ENCODE results near the gene SLC17A7. TPM values are rescaled to one million over a fixed set of nuclear protein-coding genes. Genes with fewer than 3 reads are reported as not detected.

The SLC17A7 gene
- total RNA-seq, 2 experiments from 2014 or later, result 0.16 TPM; not detected in 1

DNA sequence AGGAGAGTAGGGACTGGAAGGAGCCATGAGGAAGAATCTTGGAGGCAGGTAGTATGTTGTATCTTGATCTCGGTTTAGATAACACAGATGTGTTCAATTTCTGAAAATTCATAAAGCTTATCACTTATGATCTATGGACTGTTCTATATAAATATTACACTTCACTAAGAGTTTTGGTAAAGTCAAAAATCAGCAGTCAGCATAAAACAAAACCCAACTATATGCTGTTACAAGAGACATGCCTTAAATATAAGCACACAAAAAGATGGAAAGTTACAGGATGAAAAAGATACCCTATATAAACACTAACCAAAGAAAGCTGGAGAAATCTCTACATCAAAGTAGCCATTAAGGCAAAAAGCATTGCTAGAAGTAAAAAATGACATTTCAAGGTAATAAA is 57.7 kb downstream of the SLC17A7 start:
- DNase-seq (no peak), ATAC-seq (no peak)
- peaks cover 5% of the 10 kb centered on the region for H3K27me3 Mint-ChIP-seq (ENCODE audit: low read depth)
- H3K36me3 Mint-ChIP-seq (ENCODE audit: low read depth), result no peaks in the 10 kb centered on the region
- ChIA-PET POLR2A (no interaction called here), CTCF (interaction anchor here (0.8 to 1.8 kb wide), 2 partner anchors 8 to 56 kb away, joined by 3 to 9 read pairs; no protein-coding TSS in a partner anchor)
- peaks cover 5% of the 10 kb centered on the region for H3K4me1 Mint-ChIP-seq (ENCODE audit: low read depth)
- H3K4me3 Mint-ChIP-seq, result no peak overlapping the region
- no peak overlapping the region for H3K27ac Mint-ChIP-seq
- H3K9me3 Mint-ChIP-seq (ENCODE audit: insufficient read depth), result peaks cover 9% of the 10 kb centered on the region

DNA sequence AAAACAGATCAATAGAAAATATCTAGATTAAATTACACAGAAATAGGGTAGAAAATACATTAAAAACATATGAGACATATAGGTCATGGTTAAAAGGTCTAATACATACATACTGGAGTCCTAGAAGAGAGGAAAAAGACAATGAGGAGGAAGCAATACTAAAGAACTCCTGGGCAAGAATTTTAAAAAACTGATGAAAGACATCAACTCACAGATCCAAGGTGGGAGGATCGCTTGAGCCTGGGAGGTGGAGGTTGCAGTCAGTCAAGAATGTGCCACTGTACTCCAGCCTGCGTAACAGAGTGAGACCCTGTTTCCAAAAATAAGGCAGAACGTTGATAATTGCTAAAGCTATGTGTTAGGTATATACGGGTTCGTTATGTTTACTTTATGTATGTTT is 58.7 kb downstream of the SLC17A7 start:
- Mint-ChIP-seq H3K9me3 (ENCODE audit: insufficient read depth) (peaks cover 9% of the 10 kb centered on the region), H3K36me3 (ENCODE audit: low read depth) (no peaks in the 10 kb centered on the region), H3K4me1 (ENCODE audit: low read depth) (peaks cover 2% of the 10 kb centered on the region), H3K4me3 (no peak overlapping the region), H3K27me3 (ENCODE audit: low read depth) (peaks cover 5% of the 10 kb centered on the region), H3K27ac (no peak overlapping the region)
- ChIA-PET POLR2A (no interaction called here), CTCF (interaction anchor here (1.8 kb wide), 1 partner anchor 9 kb away, joined by 9 read pairs; no protein-coding TSS in a partner anchor)
- no peak for ATAC-seq
- DNase-seq, result no peak

- Mint-ChIP-seq H3K4me3 (no peak overlapping the region), H3K27ac (no peak overlapping the region), H3K27me3 (ENCODE audit: low read depth) (peaks cover 8% of the 10 kb centered on the region), H3K4me1 (ENCODE audit: low read depth) (no peaks in the 10 kb centered on the region), H3K9me3 (ENCODE audit: insufficient read depth) (peaks cover 9% of the 10 kb centered on the region), H3K36me3 (ENCODE audit: low read depth) (no peaks in the 10 kb centered on the region)
- ChIA-PET POLR2A (no interaction called here), CTCF (interaction anchor here (1.6 to 1.7 kb wide), 2 partner anchors 11 to 166 kb away, joined by 3 to 5 read pairs; no protein-coding TSS in a partner anchor)
- DNase-seq, result no peak
- ATAC-seq, result no peak
These were observed 60.9 kb downstream of the SLC17A7 start for GRCh38 chr19:49380391-49380790.

Other genes starting within 250 kb of the SLC17A7 start
- 1 to 10 TPM; 3.4 to 3.5 TPM for gene SLC6A16, start 116.3 kb downstream of the SLC17A7 start, total RNA-seq
- gene CD37, start 106.1 kb downstream of the SLC17A7 start, total RNA-seq, result 100 to 1,000 TPM; 162 to 176 TPM
- gene TEAD2, start 79.1 kb downstream of the SLC17A7 start, total RNA-seq, result not detected
- gene DKKL1, start 77.7 kb downstream of the SLC17A7 start, total RNA-seq, result not detected
- not detected for gene KASH5, start 53.3 kb downstream of the SLC17A7 start, total RNA-seq
- not detected for gene PTH2, start 18.1 kb downstream of the SLC17A7 start, total RNA-seq
- gene GFY, start 16.1 kb downstream of the SLC17A7 start, total RNA-seq, result not detected
- gene PIH1D1, start 10.3 kb upstream of the SLC17A7 start, total RNA-seq, result 100 to 1,000 TPM; 128 to 129 TPM
- gene ALDH16A1, start 11.7 kb upstream of the SLC17A7 start, total RNA-seq, result 10 to 100 TPM; 36.6 to 37.5 TPM
- 100 to 1,000 TPM; 280 to 297 TPM for gene FLT3LG, start 32.7 kb upstream of the SLC17A7 start, total RNA-seq
- 1,000 to 10,000 TPM; 1,992 to 2,019 TPM for gene RPL13A, start 46.1 kb upstream of the SLC17A7 start, total RNA-seq
- gene RPS11, start 54.9 kb upstream of the SLC17A7 start, total RNA-seq, result 1,000 to 10,000 TPM; 2,117 to 2,361 TPM
- gene FCGRT, start 71.1 kb upstream of the SLC17A7 start, total RNA-seq, result 1 to 10 TPM; 7.5 to 8.4 TPM
- gene RCN3, start 86.5 kb upstream of the SLC17A7 start, total RNA-seq, result 1 to 10 TPM; 1.9 to 2.8 TPM
- gene NOSIP, start 139.0 kb upstream of the SLC17A7 start, total RNA-seq, result 100 to 1,000 TPM; 147 to 159 TPM
- gene PRRG2, start 139.8 kb upstream of the SLC17A7 start, total RNA-seq, result 1 to 10 TPM; 1.5 to 1.9 TPM
- gene PRR12, start 149.7 kb upstream of the SLC17A7 start, total RNA-seq, result 10 to 100 TPM; 39.4 to 39.9 TPM
- gene RRAS, start 198.6 kb upstream of the SLC17A7 start, total RNA-seq, result 1 to 10 TPM; 8.1 to 8.4 TPM
- 10 to 100 TPM; 61.0 to 64.1 TPM for gene SCAF1, start 200.7 kb upstream of the SLC17A7 start, total RNA-seq
- 100 to 1,000 TPM; 133 to 137 TPM for gene IRF3, start 224.3 kb upstream of the SLC17A7 start, total RNA-seq
- 10 to 100 TPM; 84.7 to 87.7 TPM for gene BCL2L12, start 224.4 kb upstream of the SLC17A7 start, total RNA-seq
- gene PRMT1, start 235.7 kb upstream of the SLC17A7 start, total RNA-seq, result 100 to 1,000 TPM; 160 to 169 TPM
- gene ADM5, start 248.1 kb upstream of the SLC17A7 start, total RNA-seq, result 1 to 10 TPM; 4.4 to 4.5 TPM
- gene CPT1C, start 249.6 kb upstream of the SLC17A7 start, total RNA-seq, result under 1 TPM; 0.52 to 0.82 TPM